Measurements from ENCODE around the gene CAAP1.
"Not testable (repeated sequence)": the region's sequence is repeated elsewhere in the genome, so short reads cannot be mapped to it uniquely, and the experiment has no call there.

The CAAP1 gene

DNA sequence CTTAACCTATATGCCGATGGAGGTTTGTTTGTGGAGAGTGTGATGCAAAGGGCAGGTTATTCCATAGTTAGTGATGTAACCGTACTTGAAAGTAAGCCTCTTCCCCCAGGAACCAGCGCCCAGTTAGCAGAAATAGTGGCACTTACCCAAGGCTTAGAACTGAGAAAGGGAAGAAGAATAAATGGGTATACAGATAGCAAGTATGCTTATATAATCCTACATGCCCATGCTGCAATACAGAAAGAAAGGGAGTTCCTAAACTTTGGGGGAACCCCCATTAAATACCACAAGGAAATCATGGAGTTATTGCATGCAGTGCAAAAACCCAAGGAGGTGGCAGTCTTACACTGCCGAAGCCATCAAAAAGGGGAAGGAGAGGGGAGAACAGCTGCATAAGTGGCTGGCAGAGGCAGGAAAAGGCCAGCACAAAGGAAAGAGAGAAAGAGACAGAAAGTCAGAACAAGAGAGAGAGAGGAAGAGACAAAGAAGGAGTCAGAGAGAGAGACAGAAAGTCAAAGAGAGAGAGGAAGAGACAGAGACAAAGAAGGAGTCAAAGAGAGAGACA, 64.1 kb downstream of the CAAP1 start:
- not testable (repeated sequence) for DNase-seq

DNA sequence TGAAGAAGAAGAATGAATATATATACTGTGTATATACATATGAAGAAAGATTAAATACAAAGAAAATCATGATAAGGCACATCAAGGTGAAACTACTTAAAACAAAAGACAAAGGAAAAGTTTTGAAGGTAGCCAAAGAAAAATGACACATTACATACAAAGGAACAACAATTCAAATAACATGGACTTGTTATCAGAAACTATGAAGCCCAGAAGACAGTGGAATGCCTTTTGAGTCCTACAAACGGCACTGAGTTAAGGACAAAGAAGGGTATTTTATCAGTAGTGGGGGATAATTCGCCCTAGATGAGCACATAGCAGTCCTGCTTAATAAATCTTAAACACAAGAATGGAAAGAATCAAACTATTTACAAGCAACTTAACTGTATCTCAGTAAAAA, 77.8 kb downstream of the CAAP1 start:
- DNase-seq: no peak

DNA sequence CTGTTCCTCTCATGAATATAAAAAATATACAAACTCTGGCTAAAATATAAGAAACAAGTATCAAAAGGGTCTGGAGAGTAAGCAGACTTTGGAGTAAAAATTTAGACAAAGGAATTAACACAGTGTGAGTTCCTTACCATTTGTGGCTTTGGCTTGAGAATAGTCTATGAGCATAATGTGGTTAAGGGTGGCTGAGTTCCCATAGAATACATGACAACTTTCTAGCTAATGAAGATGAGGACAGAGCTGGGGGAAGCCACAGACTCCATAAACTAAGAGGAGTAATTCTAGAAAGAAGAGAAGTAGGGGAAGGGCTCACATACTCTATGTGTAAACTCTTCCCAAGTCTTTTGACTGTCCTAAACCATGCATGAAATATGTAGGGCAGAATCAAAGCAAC, 79.4 kb downstream of the CAAP1 start:
- no peak for DNase-seq

DNA sequence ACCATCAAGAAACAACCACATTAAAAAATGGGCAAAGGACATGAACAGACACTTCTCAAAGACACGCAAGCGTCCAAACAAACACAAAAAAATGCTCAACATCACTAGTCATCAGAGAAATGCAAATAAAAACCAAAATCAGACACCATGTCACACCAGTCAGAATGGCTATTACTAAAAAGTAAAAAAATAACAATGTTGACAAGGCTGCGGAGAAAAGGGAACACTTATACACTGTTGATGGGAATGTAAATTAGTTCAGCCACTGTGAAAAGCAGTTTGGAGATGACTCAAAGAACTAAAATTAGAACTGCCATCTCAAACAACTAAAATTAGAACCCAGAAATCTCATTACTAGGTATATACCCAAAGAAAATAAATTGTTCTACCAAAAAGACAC, 80.4 kb downstream of the CAAP1 start:
- no peak for DNase-seq

DNA sequence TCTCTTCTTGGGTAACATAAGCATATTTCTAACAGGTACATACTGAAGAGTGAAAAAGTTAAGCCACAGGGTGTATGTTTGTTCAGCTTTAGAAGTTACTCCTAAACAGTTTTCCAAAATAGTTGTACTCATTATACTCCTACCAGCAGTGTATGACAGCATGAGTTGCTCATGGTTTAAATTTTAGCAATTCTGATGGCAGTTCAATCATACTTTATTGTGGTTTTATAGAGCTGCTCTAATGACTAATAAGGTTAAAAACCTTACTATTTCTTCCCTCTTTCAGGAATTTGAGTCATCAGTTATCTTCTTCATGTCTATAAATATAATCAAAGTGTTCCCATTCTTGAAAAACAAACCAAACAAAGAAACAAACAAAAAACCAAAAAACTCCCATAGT, 81.5 kb downstream of the CAAP1 start:
- DNase-seq: no peak

DNA sequence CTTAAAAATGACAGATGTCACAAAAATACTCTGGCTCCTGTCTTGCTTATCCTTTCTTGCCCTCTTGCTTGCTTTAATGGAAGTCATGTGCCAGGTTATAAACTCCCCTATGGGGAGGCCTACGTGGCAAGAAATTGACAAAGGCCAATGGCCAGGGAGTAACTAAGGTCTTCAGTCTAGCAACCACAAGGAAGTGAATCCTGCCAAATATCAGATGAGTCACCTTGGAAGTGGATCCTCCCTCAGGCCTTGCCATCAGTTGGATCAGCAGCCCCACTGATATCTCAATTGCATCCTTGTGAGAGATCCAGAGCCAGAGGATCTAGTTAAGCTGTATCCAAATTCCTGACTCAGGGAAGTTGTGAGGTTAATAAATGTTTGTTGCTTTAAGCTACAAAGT, 82.8 kb downstream of the CAAP1 start:
- no peak for DNase-seq

DNA sequence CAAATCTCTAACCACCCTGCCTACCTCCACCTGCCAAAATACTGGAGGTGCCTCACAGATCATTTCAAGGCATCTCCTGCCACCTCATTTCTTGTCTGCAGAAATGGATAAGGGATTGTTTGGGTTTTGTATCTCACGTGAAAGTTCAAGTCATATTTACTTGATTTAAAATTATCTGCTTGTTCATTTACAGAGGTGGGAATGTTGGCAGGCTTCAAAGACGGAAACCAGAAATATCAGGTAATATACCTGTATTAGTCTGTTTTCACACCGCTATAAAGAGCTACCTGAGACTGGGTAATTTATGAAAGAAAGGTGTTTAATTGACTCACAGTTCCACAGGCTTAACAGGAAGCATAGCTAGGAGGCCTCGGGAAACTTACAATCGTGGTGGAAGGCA, 85.4 kb downstream of the CAAP1 start:
- no peak for DNase-seq

DNA sequence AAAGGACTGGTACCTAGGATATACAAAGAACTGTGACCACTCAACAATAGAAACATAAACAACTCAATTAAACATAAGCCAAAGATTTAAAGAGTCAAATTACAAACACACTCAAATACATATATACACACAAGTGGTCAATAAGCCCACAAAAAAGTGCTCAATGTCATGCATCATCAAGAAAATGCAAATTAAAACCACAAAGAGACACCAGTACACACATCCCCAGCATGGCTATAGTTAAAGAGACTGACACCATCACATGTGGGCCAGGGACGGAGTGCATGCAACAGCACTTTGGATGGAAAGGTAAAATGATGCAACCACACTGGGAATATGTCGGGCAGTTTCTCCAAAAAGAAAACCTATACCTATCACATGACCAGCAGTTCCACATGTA, 89.7 kb downstream of the CAAP1 start:
- no peak for DNase-seq

DNA sequence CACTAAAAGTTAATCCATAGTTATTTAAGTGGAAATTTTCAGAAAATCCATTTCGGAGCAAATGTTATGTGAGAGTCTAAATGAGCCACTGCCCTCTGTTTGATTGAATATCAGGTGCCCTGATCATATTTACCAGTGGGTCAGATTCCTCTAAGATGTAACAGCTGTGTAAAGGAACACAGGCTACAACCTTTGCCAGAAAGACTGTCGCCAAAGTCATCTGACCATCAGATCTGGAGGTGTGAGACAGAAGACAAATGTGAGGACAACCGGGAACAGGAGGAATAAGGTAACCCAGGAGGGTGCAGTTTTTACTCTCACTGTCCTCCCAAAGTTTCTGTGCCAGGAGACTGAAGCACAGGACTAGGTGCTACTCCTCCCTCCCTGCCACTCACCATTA, 90.8 kb downstream of the CAAP1 start:
- DNase-seq: no peak

DNA sequence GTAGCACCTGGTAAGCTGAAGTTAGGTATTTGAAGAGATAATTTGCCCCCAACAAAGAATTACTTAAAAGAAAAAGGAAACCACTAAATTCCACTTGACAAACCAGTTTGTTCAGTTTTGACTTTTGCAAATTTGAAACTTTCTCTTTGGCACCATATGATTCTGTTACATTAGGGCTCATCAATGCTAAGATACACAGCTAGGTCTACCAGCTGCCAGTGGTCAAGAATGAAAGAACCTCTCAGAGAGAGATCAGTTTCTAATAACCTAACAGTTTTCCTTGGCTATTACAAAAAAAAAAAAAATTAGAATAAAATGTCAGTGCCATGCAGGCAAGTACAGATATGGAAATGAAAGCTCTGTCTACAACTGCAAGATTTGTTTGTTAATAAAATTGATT, 92.3 kb downstream of the CAAP1 start:
- no peak for DNase-seq

DNA sequence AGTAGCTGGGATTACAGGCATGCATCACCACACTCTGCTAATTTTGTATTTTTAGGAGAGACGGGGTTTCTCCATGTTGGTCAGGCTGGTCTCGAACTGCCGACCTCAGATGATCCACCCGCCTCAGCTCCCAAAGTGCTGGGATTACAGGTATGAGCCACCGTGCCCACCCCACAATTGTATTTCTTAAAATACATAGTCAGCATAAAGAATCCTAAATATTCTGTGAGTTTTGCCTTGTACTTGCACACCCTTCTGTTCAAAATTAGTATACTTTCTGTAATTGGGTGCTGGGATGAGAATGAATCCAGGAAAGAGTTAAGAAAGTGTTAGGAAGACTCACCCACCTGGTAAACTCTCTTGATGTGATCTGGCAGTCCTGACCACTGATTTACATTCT, 101.3 kb downstream of the CAAP1 start:
- DNase-seq: no peak
